ENCODE measurements around the gene OR12D3.
"Not testable (repeated sequence)": the region's sequence is repeated elsewhere in the genome, so short reads cannot be mapped to it uniquely, and the experiment has no call there.

Gene OR12D3

DNA sequence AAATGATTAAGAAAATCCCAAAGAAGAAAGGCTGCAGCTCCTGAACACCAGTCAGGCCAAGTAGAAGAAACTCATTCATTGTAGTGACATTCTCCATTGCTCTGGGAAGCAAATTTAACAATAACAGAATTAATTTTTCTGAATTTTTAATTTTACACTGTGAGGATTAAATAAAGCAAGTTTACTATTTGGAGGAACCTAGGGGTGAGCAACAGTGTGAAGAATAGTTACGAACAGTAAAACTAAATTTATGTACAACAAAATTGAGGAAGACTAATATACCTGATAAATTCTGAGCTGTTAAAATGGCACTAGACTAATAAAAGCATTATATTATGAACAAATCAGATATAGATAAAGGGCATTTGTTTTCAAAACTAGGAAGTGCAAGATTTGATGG is at the start of gene OR12D3:
Gene OR12D3 (minus strand): TSS at position 101 of the 400 bp plus-strand sequence. CDS start 4 bp downstream, at position 97.
- no peak for DNase-seq (ENCODE audit: low read depth)

GRCh38 chr6:29424575-29424974 is 49.5 kb upstream of the OR12D3 start:
- no peak for DNase-seq (ENCODE audit: low read depth)

GRCh38 chr6:29424168-29424567 is 49.1 kb upstream of the OR12D3 start:
- DNase-seq (ENCODE audit: low read depth) = no peak

- no peak for DNase-seq (ENCODE audit: low read depth)
These were observed 44.4 kb upstream of the OR12D3 start for GRCh38 chr6:29419516-29419915.

DNA sequence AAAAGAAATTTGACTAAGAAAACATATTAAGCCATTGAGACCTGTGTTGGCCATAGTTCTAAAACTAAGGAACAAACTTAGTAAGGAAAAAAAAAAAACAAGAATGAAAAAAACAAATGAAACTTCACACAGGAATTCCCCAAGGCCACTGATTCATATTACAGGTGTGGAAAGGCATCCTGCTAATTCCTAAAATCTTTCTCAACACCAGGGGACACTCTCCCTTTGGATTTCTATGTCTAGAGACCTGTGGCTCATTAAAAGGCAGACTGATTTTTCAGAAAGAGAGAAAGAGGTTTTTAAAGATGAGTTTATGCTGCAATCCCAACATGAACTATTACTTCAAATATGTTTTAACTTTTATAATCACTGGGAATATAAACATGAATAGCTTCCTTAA is 39.5 kb upstream of the OR12D3 start, which contains the start of gene OR12D1:
Gene OR12D1 (plus strand): TSS at position 341 of the 400 bp plus-strand sequence.
- no peak for DNase-seq (ENCODE audit: low read depth)

GRCh38 chr6:29403801-29404200 is 28.7 kb upstream of the OR12D3 start:
- no peak for DNase-seq (ENCODE audit: low read depth)

- no peak for DNase-seq (ENCODE audit: low read depth)
These were observed 24.4 kb upstream of the OR12D3 start for GRCh38 chr6:29399525-29399924.

GRCh38 chr6:29395331-29395730 is 20.2 kb upstream of the OR12D3 start, which contains the start of gene OR12D2:
Gene OR12D2 (plus strand): TSS chr6:29395631. CDS start chr6:29396700, 1,069 bp downstream.
- DNase-seq (ENCODE audit: low read depth) = no peak

GRCh38 chr6:29388533-29388932 is 13.4 kb upstream of the OR12D3 start:
- DNase-seq (ENCODE audit: low read depth) = no peak

DNA sequence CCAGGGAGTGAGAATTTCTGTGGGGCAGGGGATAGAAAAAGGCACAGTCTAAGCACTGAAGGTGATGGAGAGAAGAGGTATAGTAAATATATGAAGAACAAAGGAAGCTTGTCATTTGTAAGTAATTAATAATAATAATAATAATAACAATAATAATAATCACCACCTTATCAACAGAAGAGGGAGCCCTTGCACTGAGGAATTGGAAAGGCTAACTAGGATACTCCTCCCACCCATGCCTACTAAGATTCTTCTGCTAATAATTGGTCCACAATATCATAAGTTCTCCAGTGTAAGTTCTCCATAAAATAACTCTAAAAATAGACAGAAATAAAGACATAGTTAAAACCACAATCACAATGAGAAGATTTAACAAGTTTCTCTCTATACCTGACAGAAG is 912 bp upstream of the OR12D3 start:
- no peak for DNase-seq (ENCODE audit: low read depth)

DNA sequence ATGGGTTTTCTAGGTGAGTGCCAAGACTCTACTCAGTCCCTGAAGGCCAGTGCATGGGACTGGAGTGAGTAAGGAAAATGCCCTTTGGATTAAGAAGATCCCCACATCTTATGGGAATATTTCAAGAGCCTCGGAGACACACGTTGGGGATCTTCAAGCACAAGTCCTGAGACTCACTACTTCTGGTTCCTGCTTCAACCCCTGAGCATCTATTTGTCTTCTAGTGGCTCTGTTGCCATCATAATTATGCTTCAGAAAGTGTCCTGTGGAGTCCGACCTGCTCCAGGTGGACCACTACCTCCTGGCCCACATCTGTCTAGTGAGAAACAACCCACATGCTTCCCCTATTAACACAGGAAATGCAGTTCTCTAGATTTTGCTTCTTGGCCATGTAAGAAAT is 6.3 kb downstream of the OR12D3 start, which contains the start of gene OR5V1:
Gene OR5V1 (minus strand): TSS at position 101 of the 400 bp plus-strand sequence. CDS start 12,670 bp downstream, outside the sequence.
- DNase-seq (ENCODE audit: low read depth) = no peak

GRCh38 chr6:29355603-29356002 is 19.5 kb downstream of the OR12D3 start:
- DNase-seq (ENCODE audit: low read depth) = no peak

GRCh38 chr6:29354980-29355379 is 20.1 kb downstream of the OR12D3 start:
- no peak for DNase-seq (ENCODE audit: low read depth)

DNA sequence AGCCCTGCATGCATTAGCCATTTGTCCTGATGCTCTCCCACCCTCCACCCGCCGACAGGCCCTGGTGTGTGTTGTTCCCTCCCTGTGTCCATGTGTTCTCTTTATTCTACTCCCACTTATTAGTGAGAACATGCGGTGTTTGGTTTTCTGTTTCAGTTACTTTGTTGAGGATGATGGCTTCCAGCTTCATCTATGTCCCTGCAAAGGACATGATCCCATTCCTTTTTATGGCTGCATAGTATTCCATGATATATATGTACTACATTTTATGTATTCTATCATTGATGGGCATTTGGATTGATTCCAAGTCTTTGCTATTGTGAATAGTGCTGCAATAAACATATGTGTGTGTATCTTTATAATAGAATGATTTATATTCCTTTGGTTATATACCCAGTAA is 25.7 kb downstream of the OR12D3 start:
- DNase-seq (ENCODE audit: low read depth) = not testable (repeated sequence)

DNA sequence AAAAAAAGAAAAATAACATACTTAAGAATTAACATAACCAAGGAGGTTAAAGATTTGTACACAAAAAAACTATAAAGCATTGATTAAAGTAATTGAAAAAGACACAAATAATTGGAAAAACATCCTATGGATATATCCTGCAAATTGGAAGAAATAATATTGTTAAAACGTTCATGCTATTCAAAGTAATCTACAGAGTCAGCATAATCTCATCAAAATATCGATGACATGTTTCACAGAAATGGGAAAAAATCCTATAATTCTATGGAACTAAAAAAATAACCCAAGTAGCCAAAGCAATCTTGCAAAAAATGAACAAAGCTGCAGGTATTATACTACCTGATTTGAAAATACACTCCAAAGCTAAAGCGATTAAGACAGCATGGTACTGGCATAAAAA is 29.7 kb downstream of the OR12D3 start:
- no peak for DNase-seq (ENCODE audit: low read depth)

GRCh38 chr6:29336269-29336668 is 38.8 kb downstream of the OR12D3 start:
- DNase-seq (ENCODE audit: low read depth) = no peak

DNA sequence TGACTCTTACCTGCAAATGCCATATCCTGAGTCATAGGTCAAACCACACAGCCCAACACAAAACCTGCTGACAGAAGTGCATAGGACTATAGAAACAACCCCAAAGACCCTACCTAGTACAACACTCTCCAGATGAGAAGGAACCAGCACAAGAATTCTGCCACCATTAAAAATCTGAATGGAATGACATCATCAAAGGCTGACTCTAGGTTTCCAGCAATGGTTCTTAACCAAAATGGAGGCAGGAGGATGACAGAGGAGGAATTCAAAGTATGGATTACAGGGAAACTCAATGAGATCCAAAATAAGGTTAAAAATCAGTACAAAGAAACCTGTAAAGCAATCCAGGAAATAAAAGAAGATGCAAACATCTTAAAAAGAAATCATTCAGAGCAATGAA is 42.4 kb downstream of the OR12D3 start:
- DNase-seq (ENCODE audit: low read depth) = no peak

DNA sequence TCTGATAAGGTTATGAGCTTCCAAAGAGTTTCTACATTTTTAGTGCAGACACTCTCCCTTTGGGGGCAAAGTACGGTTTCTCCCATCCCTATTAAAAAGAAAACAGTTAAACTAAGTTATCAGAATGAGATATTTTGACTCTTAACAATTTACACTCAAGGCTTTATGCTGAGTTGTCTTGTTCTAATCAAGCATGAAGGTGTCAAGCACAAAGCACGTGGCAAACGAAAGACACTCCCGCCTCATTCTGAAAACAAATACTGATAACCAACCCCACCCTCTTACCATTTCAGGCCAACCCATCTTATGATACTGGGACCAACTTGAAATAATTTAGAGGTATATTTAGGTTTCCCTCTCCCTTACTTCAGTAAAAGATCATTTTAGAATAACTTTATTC is 49.3 kb downstream of the OR12D3 start:
- DNase-seq (ENCODE audit: low read depth) = no peak
